Ishikawa (cell line): Measurements from ENCODE around the gene VAV3.

ENCODE experiments used
- CEBPB ChIP-seq: IDR thresholded peaks from 2 replicates; pipeline ENCODE4 v1.6.1; 2012
- CREB1 ChIP-seq: IDR thresholded peaks from 2 replicates; pipeline ENCODE4 v1.6.1; 2012; ENCODE audit warnings: low read depth
- EGR1 ChIP-seq: IDR thresholded peaks from 2 replicates; pipeline ENCODE4 v1.6.1; 2012
- EP300 ChIP-seq: IDR thresholded peaks from 2 replicates; pipeline ENCODE4 v1.6.1; 2012; ENCODE audit warnings: borderline replicate concordance
- FOXM1 ChIP-seq: IDR thresholded peaks from 2 replicates; pipeline ENCODE4 v1.6.1; 2012; ENCODE audit warnings: low read depth, borderline replicate concordance
- MAX ChIP-seq: IDR thresholded peaks from 2 replicates; pipeline ENCODE4 v1.6.1; 2012
- NFIC ChIP-seq: IDR thresholded peaks from 2 replicates; pipeline ENCODE4 v1.6.1; 2012
- RAD21 ChIP-seq: IDR thresholded peaks from 2 replicates; pipeline ENCODE4 v1.6.1; 2012; ENCODE audit warnings: low read depth
- REST ChIP-seq: IDR thresholded peaks from 2 replicates; pipeline ENCODE4 v1.6.1; 2012; ENCODE audit warnings: low read depth, mild to moderate bottlenecking
- TAF1 ChIP-seq: IDR thresholded peaks from 2 replicates; pipeline ENCODE4 v1.6.1; 2012; ENCODE audit warnings: low read depth, mild to moderate bottlenecking
- TCF12 ChIP-seq: IDR thresholded peaks from 2 replicates; pipeline ENCODE4 v1.6.1; 2012; ENCODE audit warnings: low read depth
- TEAD4 ChIP-seq: IDR thresholded peaks from 2 replicates; pipeline ENCODE4 v1.6.1; 2012
- USF1 ChIP-seq: IDR thresholded peaks from 2 replicates; pipeline ENCODE4 v1.6.1; 2012
- YY1 ChIP-seq: IDR thresholded peaks from 2 replicates; pipeline ENCODE4 v1.6.1; 2012; ENCODE audit warnings: low read depth
- ZBTB7A ChIP-seq: IDR thresholded peaks from 2 replicates; pipeline ENCODE4 v1.6.1; 2012; ENCODE audit warnings: low read depth

Gene VAV3

GRCh38 chr1:107525961-107526360, 439.0 kb downstream of the VAV3 start:
- TF ChIP-seq FOXM1 (no peak), EGR1 (no peak), RAD21 (no peak), TAF1 (no peak), CEBPB (no peak)

- peak; percentile 97 for TF ChIP-seq CEBPB
- no peak for TF ChIP-seq TEAD4
These were observed 439.8 kb downstream of the VAV3 start for GRCh38 chr1:107525145-107525544.

GRCh38 chr1:107524301-107524700, 440.7 kb downstream of the VAV3 start:
- no peak for TF ChIP-seq CEBPB
- no peak for TF ChIP-seq YY1
- TF ChIP-seq FOXM1 = no peak
- TF ChIP-seq REST = no peak
- no peak for TF ChIP-seq MAX
- no peak for TF ChIP-seq EGR1
- no peak for TF ChIP-seq TEAD4
- TF ChIP-seq USF1 = no peak
- no peak for TF ChIP-seq ZBTB7A
- TF ChIP-seq CREB1 = no peak
- TF ChIP-seq NFIC = no peak
- no peak for TF ChIP-seq RAD21
- TF ChIP-seq TAF1 = no peak
- TF ChIP-seq EP300 = no peak
- TF ChIP-seq TCF12 = no peak

GRCh38 chr1:107523736-107524135, 441.2 kb downstream of the VAV3 start:
- no peak for TF ChIP-seq YY1
- TF ChIP-seq EP300 = no peak
- no peak for TF ChIP-seq FOXM1
- no peak for TF ChIP-seq RAD21
- no peak for TF ChIP-seq CEBPB
- no peak for TF ChIP-seq TEAD4
- TF ChIP-seq MAX = no peak
- no peak for TF ChIP-seq USF1
- no peak for TF ChIP-seq ZBTB7A
- no peak for TF ChIP-seq CREB1
- TF ChIP-seq NFIC = no peak
- no peak for TF ChIP-seq TCF12

GRCh38 chr1:107523061-107523460, 441.9 kb downstream of the VAV3 start:
- TF ChIP-seq ZBTB7A (no peak), MAX (no peak)
